GM08714 (cell line): ENCODE results near the gene EBPL.

Experiments used
- H3K4me3 ChIP-seq: fragments of 200-500 bp; sonication (Bioruptor generic); 2 replicates; pipeline ENCODE4 v1.5.1; 2014; ENCODE audit warnings: mild to moderate bottlenecking, low read length, inconsistent platforms
- ZNF274 ChIP-seq: IDR thresholded peaks from 2 replicates; pipeline ENCODE4 v1.6.1; 2012; ENCODE audit warnings: mild to moderate bottlenecking, low read depth, low read length

The EBPL gene

DNA sequence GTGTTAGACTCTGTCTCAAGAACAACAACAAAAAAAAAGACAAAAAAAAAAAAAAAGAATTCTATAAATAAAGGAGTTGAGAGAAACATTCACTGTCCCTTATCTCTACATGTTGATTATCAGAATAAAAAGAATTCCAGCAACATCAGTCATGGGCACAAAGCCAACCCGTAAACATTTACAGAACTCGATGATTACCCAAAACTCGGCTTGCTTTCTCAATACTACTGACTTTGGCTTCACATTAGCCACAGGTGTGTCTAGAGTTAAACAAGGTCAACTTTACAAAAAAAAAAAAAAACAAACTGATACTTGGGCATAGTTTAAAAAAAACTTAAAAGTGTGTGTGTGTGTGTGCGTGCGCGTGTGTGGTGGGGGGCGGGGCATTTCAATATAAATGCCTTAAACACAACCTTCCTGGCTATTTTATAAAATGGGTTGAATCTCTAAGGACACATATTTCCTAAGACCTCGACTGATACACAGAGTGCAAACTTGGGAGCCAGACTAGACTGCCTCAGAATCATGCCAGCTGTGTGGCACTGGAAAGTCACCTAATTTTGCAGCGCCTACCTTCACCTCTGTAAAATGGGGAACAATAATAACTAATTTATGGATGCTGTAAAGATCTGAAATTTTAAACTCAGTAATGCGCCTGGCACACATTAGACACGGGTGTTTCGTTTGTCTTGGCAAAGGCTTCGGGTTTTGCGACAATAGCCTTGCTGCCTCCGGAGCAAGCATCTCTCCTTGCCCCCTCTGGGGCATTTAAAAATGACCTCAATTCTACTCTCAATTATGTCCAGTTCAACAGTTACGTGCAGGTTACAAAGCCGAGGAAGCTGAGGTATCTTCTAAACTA lies 922 bp downstream of the EBPL start:
- TF ChIP-seq ZNF274, result no peak
- peak overlapping the region; percentile 92 for H3K4me3 ChIP-seq

DNA sequence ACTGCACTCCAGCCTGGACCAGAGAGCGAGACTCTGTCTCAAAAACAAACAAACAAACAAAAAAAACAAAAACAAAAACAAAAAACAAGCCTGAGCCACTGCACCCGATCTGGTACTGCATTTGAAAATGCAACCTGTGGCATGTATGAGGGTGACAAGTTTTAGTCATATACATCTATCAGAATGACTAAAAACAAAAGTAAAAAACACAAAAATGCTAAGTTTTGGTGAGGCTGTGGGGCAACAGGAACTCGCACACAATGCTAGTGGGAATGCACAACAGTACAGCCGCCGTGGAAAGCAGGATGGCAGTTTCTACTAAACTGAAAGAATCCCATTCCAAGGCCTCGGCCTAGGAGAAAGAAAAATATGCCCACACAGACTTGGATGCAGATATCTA lies 7.8 kb downstream of the EBPL start:
- no peak overlapping the region for H3K4me3 ChIP-seq
- TF ChIP-seq ZNF274, result no peak

- TF ChIP-seq ZNF274, result no peak
- no peak overlapping the region for H3K4me3 ChIP-seq
Measured at GRCh38 chr13:49681842-49682435, 9.3 kb downstream of the EBPL start.

GRCh38 chr13:49679246-49679645 lies 12.0 kb downstream of the EBPL start:
- TF ChIP-seq ZNF274, result no peak
- H3K4me3 ChIP-seq, result no peak overlapping the region

GRCh38 chr13:49678191-49678914 lies 12.9 kb downstream of the EBPL start:
- H3K4me3 ChIP-seq, result no peak overlapping the region
- TF ChIP-seq ZNF274, result no peak

DNA sequence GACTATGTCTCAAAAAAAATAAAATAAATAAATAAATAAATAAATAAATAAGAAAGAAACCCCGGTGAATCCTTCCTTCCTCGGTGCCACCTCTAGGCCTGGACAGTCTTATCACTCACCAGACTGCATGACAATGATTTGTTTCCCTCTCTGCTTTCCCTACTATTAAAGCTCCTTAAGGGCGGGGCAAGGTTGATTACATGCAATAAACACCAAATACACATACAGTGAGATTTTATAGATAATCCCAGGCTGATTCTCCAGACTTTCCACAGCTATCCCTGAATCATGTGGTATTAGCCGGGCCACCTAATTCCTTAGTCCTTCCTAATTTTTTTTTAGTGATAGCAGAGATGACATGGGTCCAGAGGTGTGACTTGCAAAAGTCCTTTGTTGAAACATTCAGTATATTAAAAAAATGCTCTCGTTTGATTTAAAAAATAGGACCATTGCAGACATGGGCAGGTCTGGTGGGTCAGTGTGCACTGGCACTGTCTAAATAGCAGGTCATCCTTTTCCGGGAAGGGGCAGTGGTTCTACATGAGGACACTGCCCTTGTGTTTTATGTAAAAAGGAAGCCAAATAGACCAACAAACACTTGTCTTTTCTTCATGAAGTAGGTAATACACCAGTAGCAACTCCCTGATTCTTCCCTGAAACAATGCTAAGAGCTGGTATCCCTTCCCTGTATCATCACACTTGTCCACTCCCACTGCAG lies 14.5 kb downstream of the EBPL start:
- TF ChIP-seq ZNF274, result no peak
- H3K4me3 ChIP-seq, result no peak overlapping the region

- no peak overlapping the region for H3K4me3 ChIP-seq
- TF ChIP-seq ZNF274, result no peak
Measured at GRCh38 chr13:49670828-49671227, 20.5 kb downstream of the EBPL start.

- H3K4me3 ChIP-seq, result no peak overlapping the region
- no peak for TF ChIP-seq ZNF274
Measured at GRCh38 chr13:49669735-49670309, 21.5 kb downstream of the EBPL start.

DNA sequence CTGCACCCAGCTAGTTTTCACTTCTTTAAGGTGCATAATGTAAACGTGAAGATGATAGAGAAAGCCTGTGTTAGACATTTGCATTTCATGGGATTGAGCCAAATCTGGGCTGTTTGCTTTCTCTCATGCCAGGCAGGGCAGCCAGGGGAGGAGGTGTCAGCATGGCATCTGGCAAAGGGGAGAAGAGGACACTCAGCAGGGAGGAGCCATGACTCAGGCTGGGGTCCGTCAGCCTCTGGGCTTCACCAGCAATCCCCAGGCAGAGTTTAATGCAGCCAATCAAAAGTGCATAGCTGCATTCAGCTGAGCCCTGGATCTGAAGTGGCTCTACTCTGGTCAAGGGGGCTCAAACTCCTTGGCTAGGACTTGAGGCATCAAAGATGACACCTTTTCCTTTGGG lies 23.5 kb downstream of the EBPL start:
- no peak for TF ChIP-seq ZNF274
- no peak overlapping the region for H3K4me3 ChIP-seq

- no peak for TF ChIP-seq ZNF274
- H3K4me3 ChIP-seq, result no peak overlapping the region
Measured at GRCh38 chr13:49664606-49665005, 26.7 kb downstream of the EBPL start.

DNA sequence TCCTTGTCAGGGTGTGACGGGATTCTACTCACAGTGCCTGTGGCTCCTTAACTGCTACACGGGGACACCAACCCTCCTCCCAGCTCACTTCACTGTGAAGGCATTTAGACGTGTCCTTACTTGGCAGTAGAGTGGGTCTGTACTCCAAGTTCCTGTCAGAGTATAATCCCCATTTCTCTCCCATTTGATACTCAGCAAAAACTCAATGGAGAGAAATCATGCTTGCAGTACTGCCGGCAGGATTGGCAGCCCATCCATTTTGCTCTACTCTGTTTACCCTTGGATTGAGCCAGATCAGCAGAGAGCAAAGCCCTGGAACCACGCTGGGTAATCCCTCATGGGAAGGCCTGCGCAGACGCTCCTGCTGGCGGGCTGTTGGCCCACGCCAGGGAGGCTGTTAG lies 34.0 kb downstream of the EBPL start:
- H3K4me3 ChIP-seq, result no peak overlapping the region
- no peak for TF ChIP-seq ZNF274

GRCh38 chr13:49655906-49656305 lies 35.4 kb downstream of the EBPL start:
- H3K4me3 ChIP-seq, result no peak overlapping the region
- no peak for TF ChIP-seq ZNF274

DNA sequence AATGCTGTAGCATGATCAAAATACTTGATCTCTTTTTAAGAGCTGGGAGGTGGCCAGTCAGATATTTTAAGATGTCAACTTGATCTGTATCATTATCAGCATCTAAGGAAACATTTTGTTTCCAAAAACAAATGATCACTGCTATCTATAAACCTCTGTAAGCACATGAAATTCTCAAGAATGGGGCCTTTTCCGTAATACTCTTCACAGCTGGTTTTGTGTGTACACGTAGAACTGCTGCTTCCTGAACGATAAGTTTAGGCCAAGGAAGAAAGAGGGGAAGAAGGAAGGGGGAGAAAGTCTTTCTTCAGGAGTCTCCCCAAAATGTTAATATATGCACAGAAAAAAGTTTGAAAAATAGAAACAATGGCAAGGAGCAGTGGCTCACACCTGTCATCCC lies 37.3 kb downstream of the EBPL start:
- no peak overlapping the region for H3K4me3 ChIP-seq
- TF ChIP-seq ZNF274, result no peak

GRCh38 chr13:49653478-49653877 lies 37.8 kb downstream of the EBPL start:
- H3K4me3 ChIP-seq, result no peak overlapping the region
- TF ChIP-seq ZNF274, result no peak
